GM18873 (cell line): Measurements from ENCODE around the gene CIRBP.

Source experiments
- ATAC-seq: cut with Tn5 transposase; IDR thresholded peaks from one replicate; pipeline ENCODE4 v1.9.1; 2021; ENCODE audit warnings: mild to moderate bottlenecking, moderate library complexity, moderate number of reproducible peaks; ENCODE audit not compliant: unreplicated experiment, low FRiP score

Gene CIRBP

GRCh38 chr19:1266129-1266915, 2.8 kb upstream of the CIRBP start:
- peak; percentile 24 for ATAC-seq

GRCh38 chr19:1266916-1267476, 2.1 kb upstream of the CIRBP start:
- ATAC-seq, result no peak

GRCh38 chr19:1267477-1268225, 1.5 kb upstream of the CIRBP start:
- ATAC-seq, result no peak

GRCh38 chr19:1268226-1269064, 687 bp upstream of the CIRBP start:
- no peak for ATAC-seq

GRCh38 chr19:1269478-1270212, 513 bp downstream of the CIRBP start:
- ATAC-seq, result peak; percentile 7

- ATAC-seq, result no peak
Observed at GRCh38 chr19:1270213-1270853, 1.2 kb downstream of the CIRBP start.

GRCh38 chr19:1270854-1271527, 1.9 kb downstream of the CIRBP start:
- no peak for ATAC-seq

GRCh38 chr19:1271528-1272422, 2.6 kb downstream of the CIRBP start:
- ATAC-seq, result no peak

- no peak for ATAC-seq
Observed at GRCh38 chr19:1272423-1273262, 3.5 kb downstream of the CIRBP start.

GRCh38 chr19:1273263-1274041, 4.3 kb downstream of the CIRBP start:
- ATAC-seq, result no peak

- ATAC-seq, result no peak
Observed at GRCh38 chr19:1274081-1274851, 5.1 kb downstream of the CIRBP start.

- ATAC-seq, result no peak
Observed at GRCh38 chr19:1274852-1275259, 5.7 kb downstream of the CIRBP start.

GRCh38 chr19:1275260-1275975, 6.3 kb downstream of the CIRBP start, which contains the start of gene FAM174C:
FAM174C (plus strand) TSS chr19:1275530; CDS start chr19:1275550, 20 bp downstream.
- peak; percentile 57 for ATAC-seq

- ATAC-seq, result no peak
Observed at GRCh38 chr19:1275976-1276627, 7.0 kb downstream of the CIRBP start.
